DOHH2 (cell line): ENCODE data around the gene IQSEC3.
"Not testable (repeated sequence)": the region's sequence is repeated elsewhere in the genome, so short reads cannot be mapped to it uniquely, and the experiment has no call there.

Experiments used
- H3F3A ChIP-seq: fragments of 200-600 bp; sonication (generic), shearing (Covaris generic); 2 replicates; pipeline ENCODE4 v1.6.0; 2016; ENCODE audit warnings: antibody characterized with exemption, mild to moderate bottlenecking; ENCODE audit not compliant: control insufficient read depth, insufficient read depth
- H3K27ac ChIP-seq: fragments of 200-600 bp; sonication (generic); 2 replicates; pipeline ENCODE4 v1.5.1; 2014; ENCODE audit warnings: low read depth, mild to moderate bottlenecking, low read length, moderate library complexity
- H3K27me3 ChIP-seq: fragments of 200-600 bp; sonication (generic); 2 replicates; pipeline ENCODE4 v1.6.1; 2014; ENCODE audit warnings: mild to moderate bottlenecking, low read length, mixed read lengths; ENCODE audit not compliant: control insufficient read depth
- H3K36me3 ChIP-seq: fragments of 200-600 bp; sonication (generic); 2 replicates; pipeline ENCODE4 v1.6.1; 2014; ENCODE audit warnings: mild to moderate bottlenecking, low read length, moderate library complexity, mixed read lengths; ENCODE audit not compliant: control insufficient read depth
- H3K4me1 ChIP-seq: fragments of 200-600 bp; sonication (generic); 2 replicates; pipeline ENCODE4 v1.6.1; 2014; ENCODE audit warnings: mild to moderate bottlenecking, low read length, mixed read lengths; ENCODE audit not compliant: control insufficient read depth
- H3K4me2 ChIP-seq: fragments of 200-600 bp; sonication (generic); 2 replicates; pipeline ENCODE4 v1.6.0; 2014; ENCODE audit warnings: mild to moderate bottlenecking, low read length, moderate library complexity
- H3K4me3 ChIP-seq: fragments of 200-600 bp; sonication (generic); 2 replicates; pipeline ENCODE4 v1.5.1; 2014; ENCODE audit warnings: mild to moderate bottlenecking, low read length, mixed read lengths
- H3K79me2 ChIP-seq: fragments of 200-600 bp; sonication (generic); 2 replicates; pipeline ENCODE4 v1.6.1; 2014; ENCODE audit warnings: mild to moderate bottlenecking, low read length, mixed read lengths; ENCODE audit not compliant: control insufficient read depth
- H3K9me2 ChIP-seq: fragments of 200-600 bp; sonication (generic); replicated peaks from 2 replicates; pipeline ENCODE4 v1.6.1; 2014; ENCODE audit warnings: mild to moderate bottlenecking, low read length, mixed read lengths; ENCODE audit not compliant: control insufficient read depth
- H3K9me3 ChIP-seq: fragments of 200-600 bp; sonication (generic); 2 replicates; pipeline ENCODE4 v1.6.1; 2014; ENCODE audit warnings: antibody characterized with exemption, low read length, mixed read lengths; ENCODE audit not compliant: control insufficient read depth, insufficient read depth
- H4K20me1 ChIP-seq: fragments of 200-600 bp; sonication (generic); 2 replicates; pipeline ENCODE4 v1.6.0; 2014; ENCODE audit warnings: low read depth, mild to moderate bottlenecking, antibody characterized with exemption, low read length, moderate library complexity; ENCODE audit not compliant: control insufficient read depth, insufficient read depth
- CTCF ChIP-seq: fragments of 200-600 bp; sonication (generic); IDR thresholded peaks from one replicate; pipeline ENCODE4 v1.5.1; 2014; ENCODE audit warnings: antibody characterized with exemption, mild to moderate bottlenecking, low read depth, low read length; ENCODE audit not compliant: poor library complexity, severe bottlenecking
- EZH2phosphoT487 ChIP-seq: fragments of 200-600 bp; sonication (generic); IDR thresholded peaks from 2 replicates; pipeline ENCODE4 v1.6.1; 2017; ENCODE audit warnings: borderline replicate concordance, mild to moderate bottlenecking, antibody characterized with exemption, low read length, moderate library complexity, mixed read lengths

IQSEC3 gene

GRCh38 chr12:185576-185955 is 119.0 kb downstream of the IQSEC3 start:
- Histone ChIP-seq H3K36me3 (no peaks in the 10 kb centered on the region), H3K4me3 (no peak overlapping the region), H3K9me2 (no peaks in the 10 kb centered on the region), H3K79me2 (no peaks in the 10 kb centered on the region), H3K27me3 (no peaks in the 10 kb centered on the region), H3F3A (no peaks in the 10 kb centered on the region), H3K27ac (no peak overlapping the region), H3K4me2 (no peak overlapping the region), H4K20me1 (no peaks in the 10 kb centered on the region), H3K9me3 (no peaks in the 10 kb centered on the region; the same call in 1 of the 2 replicates), H3K4me1 (no peaks in the 10 kb centered on the region)
- TF ChIP-seq CTCF = no peak
- no peak for TF ChIP-seq EZH2phosphoT487

- Histone ChIP-seq H3K79me2 (no peaks in the 10 kb centered on the region), H3K27me3 (no peaks in the 10 kb centered on the region), H4K20me1 (no peaks in the 10 kb centered on the region), H3K36me3 (no peaks in the 10 kb centered on the region), H3K9me3 (no peaks in the 10 kb centered on the region; the same call in 1 of the 2 replicates), H3K27ac (no peak overlapping the region), H3K4me3 (no peak overlapping the region), H3F3A (no peaks in the 10 kb centered on the region), H3K4me1 (no peaks in the 10 kb centered on the region), H3K9me2 (no peaks in the 10 kb centered on the region), H3K4me2 (no peak overlapping the region)
- TF ChIP-seq EZH2phosphoT487 (no peak), CTCF (no peak)
Observed at GRCh38 chr12:186006-186625, 119.5 kb downstream of the IQSEC3 start.

- H3K36me3 ChIP-seq, H3F3A ChIP-seq, H4K20me1 ChIP-seq, H3K9me2 ChIP-seq, H3K27me3 ChIP-seq, H3K4me2 ChIP-seq, H3K4me1 ChIP-seq, H3K27ac ChIP-seq, H3K9me3 ChIP-seq, H3K79me2 ChIP-seq, H3K4me3 ChIP-seq: not testable (repeated sequence)
Observed at GRCh38 chr12:187986-188909, 121.7 kb downstream of the IQSEC3 start.
